Middle frontal gyrus (tissue), 1 donor: Measurements from ENCODE around the gene AEN.

Source experiments
- DNase-seq: peaks from one replicate; pipeline ENCODE4 v3.0.0-alpha.2; 2015; ENCODE audit warnings: low spot score; ENCODE audit errors: extremely low spot score

Gene AEN

GRCh38 chr15:88664151-88664778 lies 43.1 kb downstream of the AEN start:
- DNase-seq, result no peak

GRCh38 chr15:88674661-88675060 lies 53.5 kb downstream of the AEN start:
- DNase-seq, result no peak

- no peak for DNase-seq
Observed at GRCh38 chr15:88678755-88679154, 57.6 kb downstream of the AEN start.

GRCh38 chr15:88680241-88681001 lies 59.3 kb downstream of the AEN start:
- DNase-seq, result no peak

GRCh38 chr15:88681610-88682221 lies 60.6 kb downstream of the AEN start:
- DNase-seq, result no peak
